Panc1 (cell line): ENCODE results near the gene CLEC4G.

Source experiments
- CTCF ChIP-seq: fragments of 450-650 bp; IDR thresholded peaks from 2 replicates; pipeline ENCODE4 v1.5.1; 2017; ENCODE audit warnings: mild to moderate bottlenecking
- POLR2AphosphoS5 ChIP-seq: IDR thresholded peaks from 2 replicates; pipeline ENCODE4 v1.6.1; 2012; ENCODE audit warnings: mild to moderate bottlenecking, low read depth, low read length, moderate library complexity

- TF ChIP-seq CTCF (peak; percentile 97), POLR2AphosphoS5 (no peak)
Observed at GRCh38 chr19:7680606-7681339, 51.1 kb downstream of the CLEC4G start, which contains the start of gene TRAPPC5.
